Measurements from ENCODE around the gene NINJ2. TPM values are rescaled to one million over a fixed set of nuclear protein-coding genes. Genes with fewer than 3 reads are reported as not detected.

Gene NINJ2
- total and polyA plus RNA-seq, 4 donors = 5.8 to 28.4 (median 14.3) TPM

DNA sequence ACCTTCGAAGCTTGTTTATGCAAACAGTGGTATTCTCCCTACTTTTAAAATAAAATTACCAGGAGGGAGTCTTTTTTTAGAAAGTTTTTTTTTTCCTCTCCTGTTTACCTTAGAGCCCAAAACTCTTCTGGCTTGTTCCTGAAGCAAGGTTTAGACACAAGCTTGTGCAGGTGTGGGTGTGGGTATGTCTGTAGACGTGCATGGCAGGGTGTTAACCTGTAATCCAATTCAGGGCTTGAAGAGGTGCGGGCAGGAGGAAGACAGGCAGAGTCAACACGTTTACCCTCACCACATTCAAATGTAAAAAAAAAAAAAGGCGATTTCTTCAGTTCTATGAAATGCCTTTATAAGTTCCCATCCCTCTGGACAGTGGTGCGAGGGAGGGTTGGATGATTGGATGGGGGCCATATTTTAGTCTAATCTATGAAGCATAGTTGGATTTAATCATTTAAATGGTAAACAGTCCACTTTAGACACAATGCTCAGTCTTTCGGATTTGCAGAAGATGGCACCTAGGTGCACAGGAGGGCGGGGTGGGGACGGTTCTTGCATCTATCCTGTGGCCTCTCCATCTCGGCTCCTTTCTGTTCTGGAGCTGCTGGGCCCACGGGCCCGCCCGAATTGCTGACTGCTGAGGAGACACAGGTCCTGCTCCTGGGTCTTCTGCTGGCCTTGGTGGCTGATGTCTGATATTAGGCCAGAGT lies 982 bp upstream of the NINJ2 start:
- TF ChIP-seq, protein P1, sequence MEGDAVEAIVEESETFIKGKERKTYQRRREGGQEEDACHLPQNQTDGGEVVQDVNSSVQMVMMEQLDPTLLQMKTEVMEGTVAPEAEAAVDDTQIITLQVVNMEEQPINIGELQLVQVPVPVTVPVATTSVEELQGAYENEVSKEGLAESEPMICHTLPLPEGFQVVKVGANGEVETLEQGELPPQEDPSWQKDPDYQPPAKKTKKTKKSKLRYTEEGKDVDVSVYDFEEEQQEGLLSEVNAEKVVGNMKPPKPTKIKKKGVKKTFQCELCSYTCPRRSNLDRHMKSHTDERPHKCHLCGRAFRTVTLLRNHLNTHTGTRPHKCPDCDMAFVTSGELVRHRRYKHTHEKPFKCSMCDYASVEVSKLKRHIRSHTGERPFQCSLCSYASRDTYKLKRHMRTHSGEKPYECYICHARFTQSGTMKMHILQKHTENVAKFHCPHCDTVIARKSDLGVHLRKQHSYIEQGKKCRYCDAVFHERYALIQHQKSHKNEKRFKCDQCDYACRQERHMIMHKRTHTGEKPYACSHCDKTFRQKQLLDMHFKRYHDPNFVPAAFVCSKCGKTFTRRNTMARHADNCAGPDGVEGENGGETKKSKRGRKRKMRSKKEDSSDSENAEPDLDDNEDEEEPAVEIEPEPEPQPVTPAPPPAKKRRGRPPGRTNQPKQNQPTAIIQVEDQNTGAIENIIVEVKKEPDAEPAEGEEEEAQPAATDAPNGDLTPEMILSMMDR (IDR thresholded peaks at IDR 0.05; ENCODE audit: control extremely low read depth, extremely low read depth) = no peak
- Histone ChIP-seq H3K36me3 (ENCODE audit: control insufficient read depth in 4 of 4, insufficient read depth in 4 of 4, low read length in 4 of 4) (no peaks in the 10 kb centered on the region), H3K27me3 (ENCODE audit: control insufficient read depth in 3 of 3, insufficient read depth in 3 of 3, low read length in 2 of 3) (no peaks in the 10 kb centered on the region), H3K4me1 (ENCODE audit: control insufficient read depth in 5 of 5, insufficient read depth in 5 of 5, low read length in 5 of 5) (peaks cover 0 to 9% (median 7%) of the 10 kb centered on the region in 5 donors), H3K27ac (ENCODE audit: low read depth in 1 of 2, low read length in 1 of 2) (no peak overlapping the region), H3K9ac (ENCODE audit: insufficient read depth in 1 of 2, low read length in 2 of 2) (no peak overlapping the region), H3K9me3 (ENCODE audit: control insufficient read depth in 4 of 4, insufficient read depth in 3 of 4, low read length in 3 of 4) (no peaks in the 10 kb centered on the region), H3K4me3 (no peak overlapping the region)
- ATAC-seq (ENCODE audit: insufficient read depth, low FRiP score) = no peak
- WGBS, 2 donors = 86 to 95% methylated on average over 13 of the region's 13 CpGs
- no peak for DNase-seq

DNA sequence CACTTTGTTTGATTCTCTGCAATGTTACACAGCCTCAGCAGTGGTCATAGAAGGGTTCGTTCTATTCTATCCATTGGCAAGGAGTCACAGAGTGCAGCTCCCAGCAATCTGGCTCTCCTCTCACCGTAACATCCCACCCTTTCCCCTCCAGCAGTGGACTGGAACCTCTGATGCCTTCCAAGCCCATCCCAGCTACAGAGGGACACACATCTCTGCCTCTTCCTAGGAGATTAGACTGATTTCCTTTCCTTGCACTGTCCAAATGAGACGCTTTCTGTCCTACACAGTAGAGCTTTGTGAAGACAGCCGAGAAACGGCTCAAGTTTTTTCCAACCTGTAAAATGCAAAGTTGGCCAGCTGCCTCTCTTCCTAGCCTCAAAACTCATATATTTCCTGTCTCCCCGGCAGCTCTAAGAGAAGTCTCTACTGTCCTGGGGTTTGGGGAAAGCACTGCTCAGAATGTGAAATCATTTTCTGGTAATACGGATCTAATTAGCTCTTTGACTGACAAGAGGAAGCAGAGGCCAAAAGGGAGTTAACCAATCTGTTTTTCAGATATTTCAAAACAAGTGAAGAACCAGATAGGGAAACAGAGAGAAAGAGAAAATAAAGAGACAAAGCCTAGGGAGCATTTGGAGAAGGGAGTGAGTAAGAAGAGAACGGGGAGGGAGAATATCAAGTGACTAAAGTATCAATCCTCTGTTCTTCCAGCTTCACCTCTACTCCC lies 516 bp downstream of the NINJ2 start:
- no peaks in the 10 kb centered on the region for H3K9me3 ChIP-seq (ENCODE audit: control insufficient read depth in 4 of 4, insufficient read depth in 3 of 4, low read length in 3 of 4)
- H3K36me3 ChIP-seq (ENCODE audit: control insufficient read depth in 4 of 4, insufficient read depth in 4 of 4, low read length in 4 of 4) = no peaks in the 10 kb centered on the region
- 31 to 41% methylated on average over 8 of the region's 8 CpGs for WGBS, 2 donors
- H3K4me1 ChIP-seq (ENCODE audit: control insufficient read depth in 5 of 5, insufficient read depth in 5 of 5, low read length in 5 of 5) = peaks cover 0 to 9% (median 7%) of the 10 kb centered on the region in 5 donors
- no peak for DNase-seq
- no peak for ATAC-seq (ENCODE audit: insufficient read depth, low FRiP score)
- peak overlapping the region in 1 of 2 donors; percentile 30 for H3K27ac ChIP-seq (ENCODE audit: low read depth in 1 of 2, low read length in 1 of 2)
- H3K4me3 ChIP-seq = no peak overlapping the region
- H3K9ac ChIP-seq (ENCODE audit: insufficient read depth in 1 of 2, low read length in 2 of 2) = no peak overlapping the region
- TF ChIP-seq, protein P1 (IDR thresholded peaks at IDR 0.05; ENCODE audit: control extremely low read depth, extremely low read depth) = no peak
- H3K27me3 ChIP-seq (ENCODE audit: control insufficient read depth in 3 of 3, insufficient read depth in 3 of 3, low read length in 2 of 3) = no peaks in the 10 kb centered on the region

DNA sequence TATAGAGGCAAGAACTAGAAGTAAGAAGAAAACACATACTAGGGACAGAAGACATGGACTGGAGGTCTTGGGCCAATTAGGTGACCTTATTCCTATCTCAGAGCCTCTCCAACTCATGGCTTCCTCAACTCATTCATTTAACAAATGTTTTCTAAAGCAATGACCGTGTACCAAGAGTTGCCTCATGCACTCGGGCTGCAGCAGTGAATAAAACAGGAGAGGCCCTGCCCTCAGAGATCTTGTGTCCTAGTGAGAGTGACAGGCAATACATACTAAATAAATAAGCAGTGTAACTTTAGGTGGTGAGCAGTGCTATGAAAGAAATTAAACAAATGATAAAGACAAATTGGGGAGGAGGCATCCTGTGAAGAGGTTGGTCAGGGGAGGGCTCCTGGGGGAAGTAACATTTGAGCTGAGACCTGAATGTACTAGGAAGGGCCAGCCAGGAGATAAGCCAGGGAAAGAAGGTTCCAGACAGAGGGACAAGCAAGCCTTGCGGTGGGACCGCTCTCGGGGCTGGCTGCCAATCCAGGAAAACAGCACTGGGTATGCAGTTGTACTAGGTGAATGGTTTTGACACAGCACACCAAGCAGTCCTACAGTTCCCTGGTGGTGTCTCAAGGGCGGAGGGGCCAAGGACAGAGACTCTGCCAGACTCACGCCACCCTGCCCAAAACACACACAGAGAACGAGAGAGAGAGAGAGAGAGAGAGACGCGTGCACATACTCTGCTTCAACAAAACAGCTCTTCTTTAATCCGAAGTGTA lies 1.3 kb downstream of the NINJ2 start:
- no peak overlapping the region for H3K4me3 ChIP-seq
- H3K36me3 ChIP-seq (ENCODE audit: control insufficient read depth in 4 of 4, insufficient read depth in 4 of 4, low read length in 4 of 4) = no peaks in the 10 kb centered on the region
- no peaks in the 10 kb centered on the region for H3K9me3 ChIP-seq (ENCODE audit: control insufficient read depth in 4 of 4, insufficient read depth in 3 of 4, low read length in 3 of 4)
- H3K4me1 ChIP-seq (ENCODE audit: control insufficient read depth in 5 of 5, insufficient read depth in 5 of 5, low read length in 5 of 5) = peaks cover 0 to 9% (median 7%) of the 10 kb centered on the region in 5 donors
- DNase-seq (no peak), ATAC-seq (ENCODE audit: insufficient read depth, low FRiP score) (no peak)
- TF ChIP-seq, protein P1 (IDR thresholded peaks at IDR 0.05; ENCODE audit: control extremely low read depth, extremely low read depth) = no peak
- H3K9ac ChIP-seq (ENCODE audit: insufficient read depth in 1 of 2, low read length in 2 of 2) = no peak overlapping the region
- H3K27me3 ChIP-seq (ENCODE audit: control insufficient read depth in 3 of 3, insufficient read depth in 3 of 3, low read length in 2 of 3) = no peaks in the 10 kb centered on the region
- 85 to 90% methylated on average over 11 of the region's 11 CpGs for WGBS, 2 donors
- H3K27ac ChIP-seq (ENCODE audit: low read depth in 1 of 2, low read length in 1 of 2) = peak overlapping the region in 1 of 2 donors; percentile 34

Data from lung (tissue), 12 donors.